Kidney tubule cell (primary cell): ENCODE measurements around the gene SHOX.
"Not testable (repeated sequence)": the region's sequence is repeated elsewhere in the genome, so short reads cannot be mapped to it uniquely, and the experiment has no call there.

Experiments
- DNase-seq: peaks from one replicate; pipeline ENCODE4 v3.0.0-alpha.2; 2018; ENCODE audit warnings: low spot score

The SHOX gene

GRCh38 chrX:637660-638481, 7.3 kb downstream of the SHOX start:
- DNase-seq: no peak

- DNase-seq: no peak
Observed at GRCh38 chrX:638482-639131, 8.0 kb downstream of the SHOX start.

GRCh38 chrX:639151-639550, 8.6 kb downstream of the SHOX start:
- DNase-seq: no peak

- no peak for DNase-seq
Observed at GRCh38 chrX:640641-641040, 10.1 kb downstream of the SHOX start.

- no peak for DNase-seq
Observed at GRCh38 chrX:641671-642435, 11.3 kb downstream of the SHOX start.

- DNase-seq: no peak
Observed at GRCh38 chrX:642436-643240, 12.0 kb downstream of the SHOX start.

GRCh38 chrX:643241-643595, 12.6 kb downstream of the SHOX start:
- no peak for DNase-seq

GRCh38 chrX:643911-644303, 13.3 kb downstream of the SHOX start:
- DNase-seq: no peak

GRCh38 chrX:644304-645281, 14.0 kb downstream of the SHOX start:
- DNase-seq: no peak

- no peak for DNase-seq
Observed at GRCh38 chrX:646228-646495, 15.6 kb downstream of the SHOX start.

GRCh38 chrX:646796-647195, 16.2 kb downstream of the SHOX start:
- DNase-seq: no peak

- no peak for DNase-seq
Observed at GRCh38 chrX:649166-649565, 18.6 kb downstream of the SHOX start.

GRCh38 chrX:650324-650723, 19.7 kb downstream of the SHOX start:
- DNase-seq: no peak

- no peak for DNase-seq
Observed at GRCh38 chrX:650811-651210, 20.2 kb downstream of the SHOX start.

GRCh38 chrX:651922-652321, 21.3 kb downstream of the SHOX start:
- not testable (repeated sequence) for DNase-seq

- no peak for DNase-seq
Observed at GRCh38 chrX:652341-652741, 21.8 kb downstream of the SHOX start.

- no peak for DNase-seq
Observed at GRCh38 chrX:653306-653705, 22.7 kb downstream of the SHOX start.

- no peak for DNase-seq
Observed at GRCh38 chrX:661154-661553, 30.6 kb downstream of the SHOX start.

GRCh38 chrX:662126-662525, 31.5 kb downstream of the SHOX start:
- no peak for DNase-seq

GRCh38 chrX:663841-664240, 33.2 kb downstream of the SHOX start:
- no peak for DNase-seq
